ENCODE data around the gene OGDH. TPM values are rescaled to one million over a fixed set of nuclear protein-coding genes. Genes with fewer than 3 reads are reported as not detected.

OGDH gene
- total and polyA plus RNA-seq, 2 of the 13 experiments (the other 11 are each of a cell fraction or from before 2014, with no cell fraction given): 17.4 to 25.4 TPM

- Histone ChIP-seq H3K4me1 (ENCODE audit: insufficient read depth, low read length) (peaks cover 49% of the 10 kb centered on the region), H3K27me3 (ENCODE audit: control insufficient read depth in 1 of 2, insufficient read depth in 2 of 2, low read length in 2 of 2) (no peaks in the 10 kb centered on the region), H3K36me3 (replicated peaks in 1 of 2; ENCODE audit: control insufficient read depth in 1 of 2, insufficient read depth in 2 of 2, low read length in 2 of 2) (no peaks in the 10 kb centered on the region), H4K20me1 (ENCODE audit: insufficient read depth, low read length) (peaks cover 10% of the 10 kb centered on the region), H2AFZ (ENCODE audit: low read length) (no peak overlapping the region), H3K79me2 (ENCODE audit: insufficient read depth, low read length) (no peaks in the 10 kb centered on the region), H3K27ac (ENCODE audit: extremely low read length, insufficient read depth, low read length) (no peak overlapping the region), H3K4me3 (replicated peaks in 1 of 3; ENCODE audit: insufficient read depth in 1 of 3, low read depth in 2 of 3, low read length in 3 of 3) (no peak overlapping the region), H3K4me2 (ENCODE audit: low read depth, low read length) (no peak overlapping the region), H3K9ac (ENCODE audit: insufficient read depth, low read depth, low read length) (no peak overlapping the region), H3K9me3 (ENCODE audit: low read length) (no peaks in the 10 kb centered on the region)
- ChIA-PET POLR2A (no interaction called here), CTCF (ENCODE audit: low intra/inter-chr PET ratio, low total read pairs) (no interaction called here)
- DNase-seq (ENCODE audit: low spot score) (no peak), FAIRE-seq (no peak), ATAC-seq (no peak)
- in situ Hi-C loops (cut with HindIII; ENCODE audit: extremely low pct_ligation_motif_present, low pct_unique_long_range_greater_than_20kb) (no loop called here), intact Hi-C loops (cut with micrococcal nuclease; ENCODE audit: unreplicated experiment) (no loop called here)
- 100% methylated on average over 1 of the region's 3 CpGs for WGBS (ENCODE audit: low lambda C conversion rate)
- no TSS peak for BruUV-seq (replicated peaks)
- no peak for TF ChIP-seq ATM (IDR thresholded peaks at IDR 0.05; ENCODE audit: borderline replicate concordance)
These were observed 29.7 kb downstream of the OGDH start for GRCh38 chr7:44636041-44636584.

GRCh38 chr7:44636926-44637325 is 30.5 kb downstream of the OGDH start:
- POLR2A ChIA-PET: no interaction called here
- H4K20me1 ChIP-seq (ENCODE audit: insufficient read depth, low read length): peaks cover 14% of the 10 kb centered on the region
- WGBS (ENCODE audit: low lambda C conversion rate): 98% methylated on average over 2 of the region's 2 CpGs
- CTCF ChIA-PET (ENCODE audit: low intra/inter-chr PET ratio, low total read pairs): no interaction called here
- H2AFZ ChIP-seq (ENCODE audit: low read length): no peak overlapping the region
- no peaks in the 10 kb centered on the region for H3K79me2 ChIP-seq (ENCODE audit: insufficient read depth, low read length)
- H3K36me3 ChIP-seq (replicated peaks in 1 of 2; ENCODE audit: control insufficient read depth in 1 of 2, insufficient read depth in 2 of 2, low read length in 2 of 2): no peaks in the 10 kb centered on the region
- H3K4me1 ChIP-seq (ENCODE audit: insufficient read depth, low read length): peaks cover 45% of the 10 kb centered on the region
- no TSS peak for BruUV-seq (replicated peaks)
- no peak overlapping the region for H3K27ac ChIP-seq (ENCODE audit: extremely low read length, insufficient read depth, low read length)
- no peaks in the 10 kb centered on the region for H3K9me3 ChIP-seq (ENCODE audit: low read length)
- in situ Hi-C loops (cut with HindIII; ENCODE audit: extremely low pct_ligation_motif_present, low pct_unique_long_range_greater_than_20kb): no loop called here
- no peak for TF ChIP-seq ZNF451 (CRISPR knock-in tag; IDR thresholded peaks at IDR 0.05)
- TF ChIP-seq ZNF839 (CRISPR knock-in tag; IDR thresholded peaks at IDR 0.05; ENCODE audit: borderline replicate concordance): no peak
- no peak for TF ChIP-seq TRIM22 (IDR thresholded peaks at IDR 0.05)
- no peak for TF ChIP-seq ZNF350 (CRISPR knock-in tag; IDR thresholded peaks at IDR 0.05; ENCODE audit: borderline replicate concordance, low read depth)
- ATAC-seq (no peak), DNase-seq (ENCODE audit: low spot score) (no peak), FAIRE-seq (no peak)
- no peak overlapping the region for H3K4me2 ChIP-seq (ENCODE audit: low read depth, low read length)
- intact Hi-C loops (cut with micrococcal nuclease; ENCODE audit: unreplicated experiment): no loop called here
- no peaks in the 10 kb centered on the region for H3K27me3 ChIP-seq (ENCODE audit: control insufficient read depth in 1 of 2, insufficient read depth in 2 of 2, low read length in 2 of 2)
- no peak overlapping the region for H3K4me3 ChIP-seq (replicated peaks in 1 of 3; ENCODE audit: insufficient read depth in 1 of 3, low read depth in 2 of 3, low read length in 3 of 3)
- H3K9ac ChIP-seq (ENCODE audit: insufficient read depth, low read depth, low read length): no peak overlapping the region
